Upper lobe of left lung (tissue), 4 donors: ENCODE results near the gene ZNF761.
"Not testable (repeated sequence)": the region's sequence is repeated elsewhere in the genome, so short reads cannot be mapped to it uniquely, and the experiment has no call there.

Experiments
- CTCF ChIP-seq, 6 experiments: fragments of 450-650 bp in 4 of 6; fragments of 200-600 bp in 2 of 6; sonication (generic) in 2 of 6; IDR thresholded peaks; one replicate each; pipeline ENCODE4 v1.5.1; 2016 to 2019; ENCODE audit warnings: antibody characterized with exemption in 6 of 6
- EP300 ChIP-seq, 4 donors: sonication (generic); formaldehyde crosslinking; IDR thresholded peaks; one replicate each; pipeline ENCODE4 v1.5.1; 2017; ENCODE audit warnings: antibody characterized with exemption in 4 of 4, control low read depth in 2 of 4
- POLR2A ChIP-seq, 4 donors: fragments of 450-650 bp; IDR thresholded peaks; one replicate each; pipeline ENCODE4 v1.5.1; 2016 to 2017; ENCODE audit warnings: antibody characterized with exemption in 4 of 4, mild to moderate bottlenecking in 2 of 4

GRCh38 chr19:53460131-53460721 lies 28.4 kb downstream of the ZNF761 start:
- TF ChIP-seq CTCF, POLR2A, EP300 (IDR thresholded peaks at IDR 0.05): not testable (repeated sequence)
